HG02870 (cell line): ENCODE measurements around the gene NAA20.

Experiments used
- ATAC-seq: cut with Tn5 transposase; IDR thresholded peaks from one replicate; pipeline ENCODE4 v1.9.1; 2021; ENCODE audit warnings: mild to moderate bottlenecking, moderate library complexity; ENCODE audit not compliant: unreplicated experiment

NAA20 gene, protein sequence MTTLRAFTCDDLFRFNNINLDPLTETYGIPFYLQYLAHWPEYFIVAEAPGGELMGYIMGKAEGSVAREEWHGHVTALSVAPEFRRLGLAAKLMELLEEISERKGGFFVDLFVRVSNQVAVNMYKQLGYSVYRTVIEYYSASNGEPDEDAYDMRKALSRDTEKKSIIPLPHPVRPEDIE

DNA sequence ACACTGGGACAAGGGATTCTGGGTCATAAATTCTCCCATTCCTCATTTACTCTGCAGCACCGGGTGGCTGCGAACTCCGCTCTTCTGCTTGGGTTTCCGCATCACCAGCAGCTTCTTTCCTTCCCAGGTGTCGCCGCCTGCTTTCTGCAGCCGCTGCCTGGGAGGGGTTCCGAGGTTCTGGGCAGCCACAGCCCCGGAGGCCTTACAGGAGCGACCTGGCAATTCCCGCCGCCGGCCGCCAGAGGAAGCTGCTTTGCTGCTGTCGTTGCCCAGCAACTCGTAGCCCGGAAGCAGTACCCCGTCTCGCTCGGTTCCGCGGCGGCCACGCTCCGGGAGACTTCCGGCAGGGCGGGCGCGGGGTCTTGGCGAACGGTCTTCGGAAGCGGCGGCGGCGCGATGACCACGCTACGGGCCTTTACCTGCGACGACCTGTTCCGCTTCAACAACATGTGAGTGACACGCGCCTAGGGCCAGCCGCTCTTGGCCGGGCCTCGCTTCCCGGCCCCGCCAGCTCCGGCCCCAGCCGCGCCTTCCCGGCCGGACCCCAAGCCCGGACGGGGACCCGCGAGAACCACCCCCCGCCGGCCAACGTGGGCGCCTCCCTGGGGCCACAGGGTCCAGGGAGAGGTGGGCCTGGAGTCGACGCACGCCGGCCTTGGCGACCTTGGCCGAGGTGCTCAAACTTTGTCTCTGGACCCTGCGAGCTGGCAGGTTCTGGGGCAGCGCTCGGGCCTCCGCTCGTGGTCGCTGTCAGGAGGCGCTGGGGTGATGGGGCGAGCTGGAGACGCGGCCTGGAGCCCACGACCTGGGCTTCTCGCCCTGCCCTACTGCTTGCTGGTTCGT is at the start of gene NAA20:
NAA20 (plus strand) TSS at position 362 of the 843 bp plus-strand sequence; CDS start at position 397, 35 bp downstream.
- ATAC-seq: peak; percentile 99

DNA sequence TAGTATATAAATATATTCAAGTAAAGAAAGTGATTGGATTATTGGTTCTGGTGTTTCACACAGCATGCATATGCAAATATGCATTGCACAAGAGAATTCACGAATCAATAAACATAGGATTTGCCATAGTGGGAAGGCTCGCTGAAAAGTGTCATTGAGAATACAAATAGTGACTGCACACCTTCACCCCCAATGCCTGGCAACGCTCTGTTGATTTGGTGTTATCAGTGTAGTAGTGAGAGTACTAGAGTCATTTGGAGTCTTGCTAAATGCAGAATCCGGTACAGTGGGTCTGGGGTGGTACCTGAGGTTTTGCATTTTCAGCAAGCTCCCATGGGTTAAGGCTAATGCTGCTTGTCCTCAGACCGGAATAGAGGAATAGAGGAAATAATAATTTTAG is 49.7 kb upstream of the NAA20 start:
- ATAC-seq: no peak

DNA sequence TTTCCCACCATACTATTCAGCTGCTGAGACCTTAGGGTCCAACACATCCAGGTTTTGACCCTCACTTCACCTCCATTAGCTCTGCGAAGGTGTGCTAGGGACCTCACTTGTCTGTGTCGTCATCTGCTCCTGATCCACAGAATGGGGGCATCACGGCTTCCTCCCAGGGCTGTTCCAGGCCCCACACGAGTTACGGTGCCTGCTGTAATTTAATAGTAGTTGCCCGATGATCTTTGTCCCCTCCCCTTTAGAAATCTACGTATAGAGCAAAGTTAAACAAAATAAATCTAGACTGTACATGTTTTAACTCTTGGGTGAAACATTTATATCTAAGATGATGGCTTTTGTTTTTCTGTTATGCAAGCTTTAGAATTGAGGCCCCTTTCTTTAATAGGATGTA is 49.1 kb upstream of the NAA20 start:
- no peak for ATAC-seq

DNA sequence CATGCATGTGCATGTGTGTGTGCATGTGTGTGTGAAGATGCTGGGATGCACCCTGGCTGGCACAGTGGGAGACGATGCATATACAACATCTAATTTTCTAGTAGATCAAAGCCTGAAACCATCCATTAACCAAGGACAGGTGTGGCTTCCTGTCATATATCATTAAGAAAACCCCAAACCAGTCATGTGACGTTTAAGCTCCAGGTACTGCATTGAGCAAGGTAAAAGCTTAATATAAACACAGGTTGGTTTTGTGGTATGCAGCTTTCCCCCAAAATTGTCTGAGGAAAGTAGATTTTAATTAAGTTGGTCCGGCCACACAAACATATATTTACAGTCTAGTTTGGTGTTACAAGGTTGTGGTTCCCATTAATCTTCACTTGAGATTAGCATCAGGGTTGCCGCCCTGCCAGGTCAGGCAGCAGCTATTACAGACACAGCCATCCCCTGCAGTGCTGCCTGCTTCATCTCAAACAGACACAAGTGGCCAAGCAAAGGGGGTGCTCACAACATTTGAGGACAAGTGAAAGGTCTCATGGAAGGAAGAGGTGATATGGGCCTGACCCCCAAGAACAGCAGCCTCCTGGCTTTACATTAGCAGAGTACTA is 48.6 kb upstream of the NAA20 start:
- no peak for ATAC-seq

DNA sequence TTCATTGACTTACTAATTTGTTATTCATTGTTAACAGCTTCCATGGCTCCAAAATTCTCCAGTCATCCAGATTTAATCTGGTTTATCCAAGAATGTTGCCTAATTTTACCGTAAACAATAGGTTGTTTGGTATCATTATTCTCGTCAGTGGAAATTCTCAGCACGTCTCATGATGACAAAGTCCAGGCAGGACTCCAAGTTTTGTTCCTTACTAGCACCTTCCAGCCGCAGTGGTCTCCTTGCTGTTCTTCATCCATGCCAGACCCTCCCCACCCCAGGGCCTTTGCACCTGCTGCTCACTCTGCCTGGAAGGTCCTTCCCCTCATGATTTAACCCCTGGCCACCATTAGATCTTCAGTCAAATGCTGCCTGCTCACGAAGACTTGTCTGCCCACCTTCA is 48.1 kb upstream of the NAA20 start:
- ATAC-seq: no peak

DNA sequence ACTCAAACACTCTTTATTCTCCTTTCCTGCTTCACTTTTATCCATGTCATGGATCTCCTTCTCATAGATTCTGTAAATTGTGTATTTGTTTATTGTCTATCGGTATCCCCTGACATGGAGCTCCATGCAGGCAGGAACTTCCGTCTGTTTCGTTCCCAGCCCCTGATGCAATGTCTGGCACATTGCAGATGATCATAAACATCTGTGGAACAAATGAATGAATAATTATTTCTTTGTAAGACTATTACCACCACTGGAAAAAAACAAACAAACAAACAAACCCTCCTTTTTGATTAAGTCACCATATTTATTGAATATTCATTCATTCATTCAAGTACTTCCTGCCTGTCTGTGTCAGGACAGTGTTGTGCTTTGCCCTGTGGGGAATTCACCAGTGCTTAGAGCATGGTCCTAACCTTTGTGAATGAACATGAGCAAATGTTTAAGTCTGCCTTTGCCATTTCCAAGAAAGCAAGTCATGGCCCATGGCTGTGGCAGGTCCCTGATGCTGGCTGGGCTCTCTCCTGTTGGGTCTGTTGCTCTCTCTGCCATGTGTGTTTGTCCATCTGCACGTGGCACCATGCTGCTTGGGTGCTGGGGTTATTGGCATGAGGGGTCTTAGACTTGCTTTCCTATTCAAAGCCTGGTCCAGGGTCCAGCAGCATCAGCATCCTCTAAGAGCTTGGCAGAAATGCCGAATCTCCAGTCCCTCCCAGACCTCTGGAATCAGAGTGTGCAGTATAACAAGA is 47.5 kb upstream of the NAA20 start:
- ATAC-seq: no peak

DNA sequence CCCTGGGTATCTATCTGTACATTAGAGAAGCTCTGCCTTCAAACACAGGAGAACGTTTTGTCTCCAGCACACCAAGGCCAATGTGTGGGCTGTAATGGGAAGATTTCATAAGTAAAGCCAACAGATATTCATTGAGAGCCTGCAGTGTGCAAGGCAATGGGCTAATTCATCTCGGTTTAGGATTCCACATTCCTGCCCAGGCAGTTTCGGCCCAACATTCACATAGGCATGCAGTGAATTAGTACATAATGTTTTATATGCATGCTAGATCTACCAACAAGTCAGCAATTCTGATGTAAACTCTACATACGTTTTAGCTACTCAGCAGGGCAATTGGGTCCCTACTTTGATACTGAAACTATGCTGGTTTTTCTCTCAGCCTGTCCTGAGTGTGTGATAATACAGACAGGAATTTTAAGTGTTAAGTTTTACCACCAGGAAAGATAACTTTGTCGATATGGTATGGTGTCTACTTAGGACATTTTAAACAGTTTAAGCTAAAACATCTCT is 46.9 kb upstream of the NAA20 start:
- no peak for ATAC-seq

DNA sequence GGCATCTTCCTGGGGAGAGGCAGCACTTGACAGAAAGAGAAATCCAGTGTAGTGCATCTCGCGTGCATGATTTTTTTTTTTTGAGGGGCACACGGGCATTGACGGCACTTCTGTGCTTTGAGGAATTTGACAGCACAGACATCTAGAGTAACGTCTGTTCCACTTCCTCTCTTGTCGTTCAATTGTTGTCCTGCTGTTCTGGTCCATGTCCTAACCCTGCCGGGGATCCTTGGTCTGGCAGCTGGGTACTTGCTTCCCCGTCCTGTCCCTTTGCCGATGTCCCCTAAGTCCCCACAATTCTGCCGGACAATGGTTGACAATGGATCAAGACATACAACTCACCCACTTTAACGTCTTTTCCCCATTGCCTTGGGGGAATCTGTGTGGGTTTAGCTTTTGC is 46.0 kb upstream of the NAA20 start:
- no peak for ATAC-seq

DNA sequence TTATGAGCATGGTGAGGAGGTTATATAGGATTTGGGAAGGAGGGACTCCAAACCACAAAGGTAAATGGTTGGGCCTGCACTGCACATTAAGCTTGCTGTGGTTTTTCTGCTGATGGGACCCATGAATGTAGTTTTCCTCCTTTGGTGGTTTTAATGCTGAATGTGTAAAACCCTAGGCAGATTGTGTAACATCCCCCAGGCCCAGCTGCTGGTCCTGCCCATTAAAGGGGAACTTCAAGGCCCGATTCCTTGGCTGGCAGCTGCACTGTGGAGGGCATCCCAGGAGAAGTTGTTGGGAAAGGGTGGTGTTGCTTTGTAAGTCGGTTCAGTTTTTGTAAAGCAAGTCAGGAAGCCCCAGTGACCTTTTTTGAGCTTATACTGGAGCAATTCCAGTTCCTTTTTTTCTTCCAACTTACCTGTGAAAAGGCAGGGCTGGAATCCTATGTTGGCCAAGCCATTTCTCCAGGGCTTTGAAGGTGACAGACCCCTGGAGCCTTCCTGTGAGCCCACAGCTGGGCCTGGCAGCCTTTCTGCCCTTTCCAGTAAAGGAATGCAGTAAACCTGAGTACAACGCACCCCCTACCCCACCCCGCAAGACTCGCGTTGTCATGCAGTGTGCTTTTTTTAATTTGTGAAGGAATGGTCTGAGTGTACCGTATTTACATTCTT is 43.1 kb upstream of the NAA20 start:
- no peak for ATAC-seq

DNA sequence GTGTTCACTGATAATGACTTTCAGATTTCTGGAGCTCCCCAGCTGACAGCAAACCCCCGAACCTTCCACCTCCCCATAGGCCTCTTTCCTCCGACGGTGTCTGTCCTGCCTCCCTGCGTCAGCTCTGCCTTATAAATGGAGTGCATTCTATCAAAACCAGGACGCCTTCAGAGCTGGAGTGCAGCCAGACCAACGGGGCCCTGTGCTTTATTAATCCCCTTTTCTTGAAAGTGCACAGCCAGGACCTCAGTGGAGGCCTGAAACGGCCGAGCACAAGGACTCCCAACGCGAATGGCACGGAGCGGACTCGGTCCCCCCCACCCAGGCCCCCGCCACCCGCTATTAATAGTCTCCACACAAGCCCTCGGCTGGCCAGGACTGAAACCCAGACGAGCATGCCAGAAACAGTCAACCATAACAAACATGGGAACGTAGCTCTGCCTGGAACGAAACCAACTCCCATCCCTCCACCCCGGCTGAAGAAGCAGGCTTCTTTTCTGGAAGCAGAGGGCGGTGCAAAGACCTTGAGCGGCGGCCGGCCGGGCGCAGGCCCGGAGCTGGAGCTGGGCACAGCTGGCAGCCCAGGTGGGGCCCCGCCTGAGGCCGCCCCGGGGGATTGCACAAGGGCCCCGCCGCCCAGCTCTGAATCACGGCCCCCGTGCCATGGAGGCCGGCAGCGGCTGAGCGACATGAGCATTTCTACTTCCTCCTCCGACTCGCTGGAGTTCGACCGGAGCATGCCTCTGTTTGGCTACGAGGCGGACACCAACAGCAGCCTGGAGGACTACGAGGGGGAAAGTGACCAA is 42.3 kb upstream of the NAA20 start:
- no peak for ATAC-seq

DNA sequence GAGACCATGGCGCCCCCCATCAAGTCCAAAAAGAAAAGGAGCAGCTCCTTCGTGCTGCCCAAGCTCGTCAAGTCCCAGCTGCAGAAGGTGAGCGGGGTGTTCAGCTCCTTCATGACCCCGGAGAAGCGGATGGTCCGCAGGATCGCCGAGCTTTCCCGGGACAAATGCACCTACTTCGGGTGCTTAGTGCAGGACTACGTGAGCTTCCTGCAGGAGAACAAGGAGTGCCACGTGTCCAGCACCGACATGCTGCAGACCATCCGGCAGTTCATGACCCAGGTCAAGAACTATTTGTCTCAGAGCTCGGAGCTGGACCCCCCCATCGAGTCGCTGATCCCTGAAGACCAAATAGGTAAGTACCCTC is 41.7 kb upstream of the NAA20 start:
- ATAC-seq: no peak

DNA sequence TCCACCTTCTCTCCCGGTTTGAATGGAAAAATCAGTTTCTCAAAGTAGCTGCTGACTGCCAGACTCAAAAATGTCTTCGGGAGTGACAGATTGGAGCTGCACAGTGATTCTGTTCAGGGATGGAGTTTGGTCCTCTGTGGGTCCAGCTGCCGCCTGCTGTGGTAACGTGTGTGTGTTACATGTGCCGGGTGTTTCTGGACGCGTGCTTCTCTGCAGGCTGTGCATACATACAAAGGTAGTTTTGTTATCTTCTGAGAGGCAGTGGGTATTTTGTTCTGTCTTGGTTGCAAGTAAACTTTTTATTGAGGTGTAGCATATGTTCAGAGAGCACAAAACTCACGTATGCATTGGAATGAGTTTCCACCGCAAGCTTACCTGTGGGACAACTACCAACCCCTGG is 41.3 kb upstream of the NAA20 start:
- no peak for ATAC-seq

DNA sequence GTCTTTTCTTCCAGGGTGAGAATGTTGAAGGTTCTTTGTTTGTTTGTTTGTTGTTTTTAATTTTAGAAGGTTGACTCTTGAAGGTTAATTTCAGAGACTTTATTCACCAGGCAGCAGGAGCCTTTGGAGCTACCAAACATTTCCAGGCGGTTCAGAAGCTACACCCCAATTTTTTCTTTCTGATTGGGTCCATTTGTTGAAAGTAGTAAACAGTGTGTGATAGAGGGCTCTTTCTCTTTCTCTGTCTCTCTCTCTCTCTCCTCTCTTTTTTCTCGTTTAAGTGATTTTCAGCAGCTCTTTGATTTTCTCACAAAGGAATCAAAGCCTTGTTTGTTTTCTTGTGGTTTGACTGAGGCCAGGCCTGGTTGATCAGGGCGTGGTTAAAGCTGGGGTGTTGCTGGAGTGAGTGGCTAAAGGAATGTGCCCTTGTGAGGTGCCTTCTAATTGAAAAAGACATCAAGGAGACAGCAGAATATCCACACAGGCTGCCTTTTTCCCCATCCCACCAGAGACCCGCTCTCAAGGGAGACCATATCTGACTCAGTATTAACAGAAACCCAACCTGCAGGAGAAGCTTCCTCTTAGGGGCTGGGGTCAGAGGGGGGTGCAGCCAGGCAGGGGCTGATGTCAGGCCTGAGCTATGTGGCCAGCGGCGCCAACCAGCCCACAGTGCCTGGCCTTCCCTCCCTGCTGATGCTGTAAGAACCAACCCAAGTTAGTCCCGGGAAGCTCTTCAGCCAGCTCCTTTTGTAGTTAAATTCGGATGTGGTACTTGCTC is 40.4 kb upstream of the NAA20 start:
- ATAC-seq: no peak

DNA sequence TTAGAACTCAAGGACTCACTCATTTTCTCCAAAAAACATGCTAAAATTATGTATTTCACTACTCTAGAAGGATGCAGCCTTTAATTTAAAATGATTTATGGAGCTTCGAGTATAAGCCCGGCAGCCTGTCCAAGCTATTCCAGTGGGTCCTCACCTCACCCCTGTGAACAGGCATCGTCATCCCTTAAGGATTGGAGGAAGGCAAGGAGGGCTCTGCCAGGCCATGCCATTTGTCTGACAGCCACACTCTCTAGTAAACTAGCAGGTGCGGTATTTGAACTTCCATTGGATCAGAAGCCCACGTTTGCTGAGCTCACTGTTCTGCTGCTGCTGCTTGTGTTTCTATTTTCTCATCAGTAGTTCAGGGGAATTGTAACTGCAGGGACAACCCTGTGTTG is 39.8 kb upstream of the NAA20 start:
- ATAC-seq: no peak

DNA sequence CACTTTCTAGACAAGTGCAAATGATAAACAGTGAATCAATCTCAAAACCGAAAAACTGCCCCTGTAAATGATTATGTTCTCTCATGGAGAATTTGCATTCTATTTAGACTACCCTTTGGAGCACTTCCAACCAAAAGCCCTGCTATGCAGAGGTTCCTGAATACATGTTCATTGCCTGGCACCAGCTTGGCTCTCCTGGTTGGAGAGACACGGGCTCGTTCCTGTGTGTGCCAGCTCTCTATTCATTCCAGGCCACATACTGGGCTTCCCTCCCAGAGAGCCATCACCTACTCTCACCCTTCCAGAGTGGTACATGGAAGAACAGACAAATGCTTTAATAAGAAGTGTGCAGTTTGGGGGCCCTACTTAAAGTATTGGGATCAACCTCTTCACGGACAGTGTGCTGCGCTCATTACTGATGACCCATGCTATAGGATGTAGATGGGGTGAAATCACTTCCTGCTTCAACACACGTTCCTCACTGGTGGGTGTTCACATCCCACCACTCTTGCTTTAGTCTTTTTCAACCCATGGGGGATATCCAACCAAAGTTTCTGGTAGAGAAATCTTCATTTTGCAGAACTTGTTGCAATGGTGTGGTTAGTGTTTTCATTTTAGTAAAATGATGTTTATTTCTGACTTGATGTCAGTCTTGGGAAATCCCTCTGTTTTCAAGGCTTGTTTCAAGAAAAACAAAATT is 38.5 kb upstream of the NAA20 start:
- ATAC-seq: no peak

DNA sequence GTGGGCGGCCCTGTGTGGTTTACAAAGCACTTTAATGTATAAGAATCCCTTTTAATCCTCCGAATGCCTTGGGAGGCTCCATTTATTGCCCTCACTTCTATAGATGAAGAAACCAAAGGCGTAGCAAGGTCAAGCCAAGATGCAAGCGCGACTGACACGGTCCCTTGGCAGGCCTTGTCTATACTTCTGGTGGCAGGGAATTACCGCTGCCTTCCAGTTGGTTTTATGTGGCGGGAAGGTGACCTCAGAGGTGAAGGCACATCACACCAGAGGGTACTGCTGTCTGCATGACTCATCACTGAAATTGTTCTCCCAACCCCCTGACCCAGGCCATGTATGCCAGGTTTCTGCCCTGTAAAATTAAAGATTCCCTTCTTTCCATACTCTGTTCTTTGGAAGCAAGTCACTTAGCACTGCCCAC is 36.1 kb upstream of the NAA20 start:
- ATAC-seq: no peak

DNA sequence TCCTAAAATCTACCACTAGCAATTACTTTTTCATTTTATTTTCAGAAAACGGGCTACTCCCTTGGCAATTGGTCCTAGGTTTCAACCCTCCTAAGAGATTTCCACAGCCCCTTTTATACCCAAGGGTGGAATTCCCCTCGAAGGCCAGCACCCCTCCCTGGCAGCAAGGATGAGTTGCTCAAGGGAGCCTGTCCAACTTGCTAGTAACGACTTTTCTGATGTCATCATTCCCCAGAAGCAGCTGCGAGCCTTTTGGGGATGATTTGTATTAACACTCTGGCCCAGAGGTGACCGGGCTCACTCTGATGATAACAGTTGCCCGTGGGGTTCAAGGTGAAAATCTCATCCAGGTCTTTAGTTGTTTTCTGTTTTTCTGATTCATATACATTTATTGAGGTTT is 30.7 kb upstream of the NAA20 start:
- ATAC-seq: no peak

DNA sequence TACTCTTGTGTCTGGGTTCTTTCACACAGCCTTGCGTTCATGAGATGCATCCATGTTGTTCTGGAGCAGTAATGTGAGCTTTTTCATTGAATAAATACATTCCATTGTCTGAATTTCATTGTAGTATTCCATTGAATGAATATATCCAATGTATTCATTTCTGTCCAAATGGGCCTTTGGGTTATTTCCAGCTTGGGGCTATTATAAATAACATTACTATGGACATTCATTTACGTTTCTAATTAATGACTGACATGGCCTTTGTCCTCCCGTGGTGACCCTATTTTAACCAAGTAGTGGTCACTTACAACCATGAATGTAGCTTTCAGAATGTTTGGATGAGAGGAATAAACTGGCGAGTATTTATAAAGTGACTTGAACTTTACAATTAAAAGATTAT is 30.1 kb upstream of the NAA20 start:
- ATAC-seq: no peak

DNA sequence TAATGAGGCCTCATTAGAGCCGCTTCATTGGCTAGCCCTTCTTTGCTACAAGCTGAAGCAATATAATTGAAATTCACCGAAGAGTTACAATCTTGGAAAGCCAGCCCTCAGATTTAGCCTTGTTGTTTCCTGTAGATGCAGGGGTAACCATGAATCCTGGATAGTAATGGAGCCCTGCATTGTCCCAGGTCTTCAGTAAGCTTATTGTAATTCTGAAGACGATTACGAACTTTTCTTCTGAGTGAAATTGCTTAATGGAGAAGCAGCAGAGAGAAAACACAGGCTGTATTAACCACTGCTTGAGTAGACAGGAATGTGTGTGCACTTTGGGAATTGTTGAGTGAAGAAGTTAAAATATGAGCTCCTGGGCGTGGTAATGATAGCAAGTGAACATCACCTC is 26.3 kb upstream of the NAA20 start:
- no peak for ATAC-seq
